Progenitor cell of endocrine pancreas (in vitro differentiated cells): ENCODE results near the gene HHEX. TPM values are rescaled to one million over a fixed set of nuclear protein-coding genes. Genes with fewer than 3 reads are reported as not detected.

Experiments used
- DNase-seq: peaks from one replicate; pipeline ENCODE4 v3.0.0; 2021; ENCODE audit warnings: low spot score; ENCODE audit not compliant: unreplicated experiment
- H3K27ac Mint-ChIP-seq: 2 replicates; pipeline ENCODE4 v1.8.0; 2021; ENCODE audit warnings: mild to moderate bottlenecking, moderate library complexity, mixed read lengths
- H3K27me3 Mint-ChIP-seq: 2 replicates; pipeline ENCODE4 v1.8.0; 2021; ENCODE audit warnings: mixed read lengths
- H3K36me3 Mint-ChIP-seq: 2 replicates; pipeline ENCODE4 v1.8.0; 2022; ENCODE audit warnings: mixed read lengths; ENCODE audit not compliant: insufficient read depth
- H3K4me1 Mint-ChIP-seq: 2 replicates; pipeline ENCODE4 v1.8.0; 2021; ENCODE audit warnings: low read depth, mixed read lengths
- H3K4me3 Mint-ChIP-seq: 2 replicates; pipeline ENCODE4 v1.8.0; 2021; ENCODE audit warnings: low read depth, mild to moderate bottlenecking, moderate library complexity, mixed read lengths
- H3K9me3 Mint-ChIP-seq: 2 replicates; pipeline ENCODE4 v1.8.0; 2021; ENCODE audit warnings: low read depth, mixed read lengths
- CTCF ChIP-seq: fragments of 200-600 bp; sonication (generic); IDR thresholded peaks from one replicate; pipeline ENCODE4 v1.5.0; 2021; ENCODE audit warnings: antibody characterized with exemption, mild to moderate bottlenecking; ENCODE audit not compliant: unreplicated experiment
- total RNA-seq: library from RNA; stranded (reverse); gene quantifications from 2 replicates; pipeline ENCODE4 v1.2.1, GENCODE V29; 2021

Gene HHEX
- total RNA-seq, 1 donor from 2014 or later: 39.3 TPM

- Mint-ChIP-seq H3K36me3 (peaks cover 17% of the 10 kb centered on the region), H3K27ac (no peak overlapping the region), H3K9me3 (peaks cover 3% of the 10 kb centered on the region), H3K4me3 (no peak overlapping the region), H3K4me1 (no peaks in the 10 kb centered on the region), H3K27me3 (no peaks in the 10 kb centered on the region)
- no peak for TF ChIP-seq CTCF
- DNase-seq: no peak
Measured at GRCh38 chr10:92656266-92656961, 33.3 kb upstream of the HHEX start.

GRCh38 chr10:92657024-92657423 is 32.7 kb upstream of the HHEX start:
- peaks cover 3% of the 10 kb centered on the region for H3K9me3 Mint-ChIP-seq
- TF ChIP-seq CTCF: no peak
- no peak overlapping the region for H3K27ac Mint-ChIP-seq
- peaks cover 17% of the 10 kb centered on the region for H3K36me3 Mint-ChIP-seq
- no peak for DNase-seq
- no peak overlapping the region for H3K4me3 Mint-ChIP-seq
- H3K4me1 Mint-ChIP-seq: no peaks in the 10 kb centered on the region
- no peaks in the 10 kb centered on the region for H3K27me3 Mint-ChIP-seq

- TF ChIP-seq CTCF: no peak
- no peaks in the 10 kb centered on the region for H3K27me3 Mint-ChIP-seq
- peaks cover 13% of the 10 kb centered on the region for H3K9me3 Mint-ChIP-seq
- no peak overlapping the region for H3K27ac Mint-ChIP-seq
- no peak for DNase-seq
- H3K4me1 Mint-ChIP-seq: no peaks in the 10 kb centered on the region
- no peak overlapping the region for H3K4me3 Mint-ChIP-seq
- H3K36me3 Mint-ChIP-seq: peaks cover 6% of the 10 kb centered on the region
Measured at GRCh38 chr10:92662848-92663247, 26.9 kb upstream of the HHEX start.

GRCh38 chr10:92664322-92664721 is 25.4 kb upstream of the HHEX start:
- H3K4me1 Mint-ChIP-seq: no peaks in the 10 kb centered on the region
- peaks cover 10% of the 10 kb centered on the region for H3K9me3 Mint-ChIP-seq
- no peak for TF ChIP-seq CTCF
- no peak overlapping the region for H3K4me3 Mint-ChIP-seq
- no peaks in the 10 kb centered on the region for H3K27me3 Mint-ChIP-seq
- H3K36me3 Mint-ChIP-seq: peaks cover 4% of the 10 kb centered on the region
- no peak for DNase-seq
- no peak overlapping the region for H3K27ac Mint-ChIP-seq

- Mint-ChIP-seq H3K4me1 (no peaks in the 10 kb centered on the region), H3K4me3 (no peak overlapping the region), H3K36me3 (peaks cover 4% of the 10 kb centered on the region), H3K27ac (no peak overlapping the region), H3K27me3 (no peaks in the 10 kb centered on the region), H3K9me3 (peaks cover 10% of the 10 kb centered on the region)
- no peak for DNase-seq
- TF ChIP-seq CTCF: no peak
Measured at GRCh38 chr10:92667078-92667477, 22.7 kb upstream of the HHEX start.
